Measurements from ENCODE around the gene LYSET. TPM values are rescaled to one million over a fixed set of nuclear protein-coding genes. Genes with fewer than 3 reads are reported as not detected.

The LYSET gene
- total and polyA plus RNA-seq, 7 donors: 10.0 to 58.3 (median 16.9) TPM

GRCh38 chr14:93214598-93214997 lies 29.5 kb downstream of the LYSET start:
- 85 to 90% methylated on average over 2 of the region's 2 CpGs for WGBS, 2 donors
- peaks cover 7 to 93% (median 27%) of the 10 kb centered on the region in 4 donors for H3K36me3 ChIP-seq
- H3K27ac ChIP-seq: no peak overlapping the region
- H3K9me3 ChIP-seq: no peaks in the 10 kb centered on the region
- H3K4me3 ChIP-seq: no peak overlapping the region
- intact Hi-C loops (cut with DNase I): no loop called here
- DNase-seq: no peak
- H3K27me3 ChIP-seq: no peaks in the 10 kb centered on the region
- TF ChIP-seq CTCF (IDR thresholded peaks at IDR 0.05): no peak
- no peak for TF ChIP-seq EP300 (IDR thresholded peaks at IDR 0.05)
- no peak for TF ChIP-seq POLR2AphosphoS5 (IDR thresholded peaks at IDR 0.05)
- no peak for TF ChIP-seq POLR2A (IDR thresholded peaks at IDR 0.05)
- peaks cover 0 to 2% (median under 1%) of the 10 kb centered on the region in 4 donors for H3K4me1 ChIP-seq

GRCh38 chr14:93219103-93219726 lies 34.1 kb downstream of the LYSET start:
- intact Hi-C loops (cut with DNase I): no loop called here
- WGBS, 2 donors: 44 to 63% methylated on average over 3 of the region's 3 CpGs
- H3K27ac ChIP-seq: no peak overlapping the region
- no peaks in the 10 kb centered on the region for H3K27me3 ChIP-seq
- no peaks in the 10 kb centered on the region for H3K9me3 ChIP-seq
- H3K4me1 ChIP-seq: no peaks in the 10 kb centered on the region
- DNase-seq: no peak
- peaks cover 8 to 99% (median 47%) of the 10 kb centered on the region in 4 donors for H3K36me3 ChIP-seq
- no peak for TF ChIP-seq POLR2AphosphoS5 (IDR thresholded peaks at IDR 0.05)
- no peak for TF ChIP-seq EP300 (IDR thresholded peaks at IDR 0.05)
- TF ChIP-seq CTCF (IDR thresholded peaks at IDR 0.05): peak in 1 of 4 experiments; percentile 32
- no peak overlapping the region for H3K4me3 ChIP-seq

- no peaks in the 10 kb centered on the region for H3K4me1 ChIP-seq
- no peak overlapping the region for H3K4me3 ChIP-seq
- no peaks in the 10 kb centered on the region for H3K27me3 ChIP-seq
- H3K27ac ChIP-seq: no peak overlapping the region
- H3K9me3 ChIP-seq: no peaks in the 10 kb centered on the region
- TF ChIP-seq EP300 (IDR thresholded peaks at IDR 0.05) (no peak), CTCF (IDR thresholded peaks at IDR 0.05) (no peak), POLR2AphosphoS5 (IDR thresholded peaks at IDR 0.05) (no peak), POLR2A (IDR thresholded peaks at IDR 0.05) (no peak)
- peaks cover 8 to 99% (median 46%) of the 10 kb centered on the region in 4 donors for H3K36me3 ChIP-seq
- intact Hi-C loops (cut with DNase I): no loop called here
- DNase-seq: no peak
Measured at GRCh38 chr14:93220509-93220908, 35.4 kb downstream of the LYSET start.

- 97% methylated on average over 27 of the region's 27 CpGs for WGBS, 2 donors
- H3K4me3 ChIP-seq: no peak overlapping the region
- no peaks in the 10 kb centered on the region for H3K9me3 ChIP-seq
- H3K36me3 ChIP-seq: peaks cover 17 to 99% (median 50%) of the 10 kb centered on the region in 4 donors
- no peaks in the 10 kb centered on the region for H3K4me1 ChIP-seq
- intact Hi-C loops (cut with DNase I): no loop called here
- no peak overlapping the region for H3K27ac ChIP-seq
- TF ChIP-seq POLR2AphosphoS5 (IDR thresholded peaks at IDR 0.05) (no peak), EP300 (IDR thresholded peaks at IDR 0.05) (no peak), CTCF (IDR thresholded peaks at IDR 0.05) (no peak), POLR2A (IDR thresholded peaks at IDR 0.05) (no peak)
- H3K27me3 ChIP-seq: no peaks in the 10 kb centered on the region
- DNase-seq: no peak
Measured at GRCh38 chr14:93223565-93223964, 38.4 kb downstream of the LYSET start.

GRCh38 chr14:93228550-93228949 lies 43.4 kb downstream of the LYSET start:
- Histone ChIP-seq H3K9me3 (no peaks in the 10 kb centered on the region), H3K4me1 (peaks cover 0 to 14% (median 6%) of the 10 kb centered on the region in 4 donors), H3K36me3 (peaks cover 9 to 55% (median 24%) of the 10 kb centered on the region in 4 donors), H3K4me3 (no peak overlapping the region), H3K27ac (no peak overlapping the region), H3K27me3 (no peaks in the 10 kb centered on the region)
- no peak for DNase-seq
- 91 to 96% methylated on average over 8 of the region's 8 CpGs for WGBS, 2 donors
- intact Hi-C loops (cut with DNase I): no loop called here
- TF ChIP-seq POLR2A (IDR thresholded peaks at IDR 0.05) (no peak), CTCF (IDR thresholded peaks at IDR 0.05) (no peak), EP300 (IDR thresholded peaks at IDR 0.05) (no peak), POLR2AphosphoS5 (IDR thresholded peaks at IDR 0.05) (no peak)

Measured in sigmoid colon (tissue), 7 donors.